SK-N-MC (cell line): ENCODE data around the gene ST7L.
A peak's percentile ranks its signal among the peaks of the same experiment; 100 is the strongest.

Experiments used
- DNase-seq: peaks from one replicate; pipeline ENCODE4 v3.0.0-alpha.2; 2011; ENCODE audit warnings: low read depth, low spot score
- H3K27ac ChIP-seq: fragments of 200-600 bp; sonication (generic); 2 replicates; pipeline ENCODE4 v1.5.1; 2016; ENCODE audit warnings: mixed run types
- H3K36me3 ChIP-seq: fragments of 200-600 bp; sonication (generic); 2 replicates; pipeline ENCODE4 v1.6.1; 2017; ENCODE audit warnings: antibody characterized with exemption, low read length, mixed read lengths; ENCODE audit not compliant: insufficient read depth
- H3K4me3 ChIP-seq: fragments of 200-600 bp; sonication (generic); 2 replicates; pipeline ENCODE4 v1.5.1; 2016
- H3K9ac ChIP-seq: fragments of 200-600 bp; sonication (generic); 2 replicates; pipeline ENCODE4 v1.8.0; 2017; ENCODE audit warnings: mixed run types, mixed read lengths; ENCODE audit not compliant: insufficient read length
- H3K9me3 ChIP-seq: fragments of 200-600 bp; sonication (generic); 2 replicates; pipeline ENCODE4 v1.6.1; 2017; ENCODE audit warnings: low read depth, mild to moderate bottlenecking, antibody characterized with exemption, low read length, moderate library complexity, mixed read lengths
- EZH2 ChIP-seq: fragments of 200-600 bp; sonication (generic); IDR thresholded peaks from one replicate; pipeline ENCODE4 v1.6.1; 2017; ENCODE audit warnings: antibody characterized with exemption
- FOXP2 ChIP-seq: optimal IDR thresholded peaks from 2 replicates; pipeline ENCODE3; 2011; ENCODE audit warnings: mild to moderate bottlenecking, moderate library complexity; ENCODE audit not compliant: insufficient read depth; ENCODE audit errors: extremely low read length, control extremely low read depth
- POLR2AphosphoS5 ChIP-seq: IDR thresholded peaks from 2 replicates; pipeline ENCODE4 v1.6.1; 2012; ENCODE audit warnings: mild to moderate bottlenecking, low read depth, low read length, borderline replicate concordance

ST7L gene

GRCh38 chr1:112548547-112548946 lies 70.4 kb downstream of the ST7L start:
- Histone ChIP-seq H3K9me3 (no peaks in the 10 kb centered on the region), H3K36me3 (peaks cover 17% of the 10 kb centered on the region), H3K4me3 (no peak overlapping the region), H3K27ac (no peak overlapping the region), H3K9ac (no peak overlapping the region)
- DNase-seq, result no peak
- TF ChIP-seq POLR2AphosphoS5, result no peak
- TF ChIP-seq EZH2, result no peak
- no peak for TF ChIP-seq FOXP2

GRCh38 chr1:112546076-112546475 lies 72.9 kb downstream of the ST7L start:
- Histone ChIP-seq H3K4me3 (no peak overlapping the region), H3K36me3 (peaks cover 24% of the 10 kb centered on the region), H3K27ac (no peak overlapping the region), H3K9ac (no peak overlapping the region), H3K9me3 (no peaks in the 10 kb centered on the region)
- no peak for DNase-seq
- no peak for TF ChIP-seq FOXP2
- TF ChIP-seq POLR2AphosphoS5, result no peak
- TF ChIP-seq EZH2, result no peak

GRCh38 chr1:112544751-112545150 lies 74.2 kb downstream of the ST7L start:
- no peak overlapping the region for H3K27ac ChIP-seq
- H3K4me3 ChIP-seq, result no peak overlapping the region
- H3K9me3 ChIP-seq, result no peaks in the 10 kb centered on the region
- DNase-seq, result no peak
- H3K36me3 ChIP-seq, result peaks cover 33% of the 10 kb centered on the region
- H3K9ac ChIP-seq, result no peak overlapping the region
- TF ChIP-seq FOXP2, result no peak
- no peak for TF ChIP-seq EZH2
- no peak for TF ChIP-seq POLR2AphosphoS5

GRCh38 chr1:112544011-112544688 lies 74.8 kb downstream of the ST7L start:
- TF ChIP-seq EZH2 (no peak), FOXP2 (no peak), POLR2AphosphoS5 (no peak)
- Histone ChIP-seq H3K36me3 (peaks cover 34% of the 10 kb centered on the region), H3K9me3 (no peaks in the 10 kb centered on the region), H3K9ac (no peak overlapping the region), H3K4me3 (no peak overlapping the region), H3K27ac (0 out of 2 replicates have a peak overlapping the region, but pooled peaks have one; percentile 8)
- no peak for DNase-seq

GRCh38 chr1:112542206-112542973 lies 76.6 kb downstream of the ST7L start:
- no peak overlapping the region for H3K27ac ChIP-seq
- no peaks in the 10 kb centered on the region for H3K9me3 ChIP-seq
- no peak overlapping the region for H3K9ac ChIP-seq
- H3K36me3 ChIP-seq, result peaks cover 40% of the 10 kb centered on the region
- no peak overlapping the region for H3K4me3 ChIP-seq
- no peak for DNase-seq
- TF ChIP-seq POLR2AphosphoS5, result no peak
- no peak for TF ChIP-seq FOXP2
- no peak for TF ChIP-seq EZH2

GRCh38 chr1:112541299-112541698 lies 77.6 kb downstream of the ST7L start:
- H3K9ac ChIP-seq, result no peak overlapping the region
- H3K27ac ChIP-seq, result no peak overlapping the region
- peaks cover 40% of the 10 kb centered on the region for H3K36me3 ChIP-seq
- TF ChIP-seq FOXP2 (no peak), EZH2 (no peak), POLR2AphosphoS5 (no peak)
- no peaks in the 10 kb centered on the region for H3K9me3 ChIP-seq
- H3K4me3 ChIP-seq, result no peak overlapping the region
- no peak for DNase-seq

- H3K4me3 ChIP-seq, result no peak overlapping the region
- no peak overlapping the region for H3K27ac ChIP-seq
- no peaks in the 10 kb centered on the region for H3K9me3 ChIP-seq
- DNase-seq, result no peak
- H3K9ac ChIP-seq, result no peak overlapping the region
- TF ChIP-seq FOXP2 (no peak), POLR2AphosphoS5 (no peak), EZH2 (no peak)
- H3K36me3 ChIP-seq, result peaks cover 35% of the 10 kb centered on the region
Observed at GRCh38 chr1:112540226-112540794, 78.6 kb downstream of the ST7L start.

- H3K4me3 ChIP-seq, result no peak overlapping the region
- H3K9ac ChIP-seq, result no peak overlapping the region
- H3K27ac ChIP-seq, result no peak overlapping the region
- H3K36me3 ChIP-seq, result peaks cover 39% of the 10 kb centered on the region
- no peaks in the 10 kb centered on the region for H3K9me3 ChIP-seq
- no peak for DNase-seq
- TF ChIP-seq FOXP2 (no peak), EZH2 (no peak), POLR2AphosphoS5 (no peak)
Observed at GRCh38 chr1:112538883-112539282, 80.1 kb downstream of the ST7L start.

GRCh38 chr1:112537456-112537855 lies 81.5 kb downstream of the ST7L start:
- no peak overlapping the region for H3K4me3 ChIP-seq
- no peak for DNase-seq
- no peaks in the 10 kb centered on the region for H3K9me3 ChIP-seq
- no peak overlapping the region for H3K27ac ChIP-seq
- H3K36me3 ChIP-seq, result peaks cover 39% of the 10 kb centered on the region
- TF ChIP-seq FOXP2, result no peak
- no peak for TF ChIP-seq EZH2
- no peak for TF ChIP-seq POLR2AphosphoS5
- no peak overlapping the region for H3K9ac ChIP-seq
